Neural progenitor cell (in vitro differentiated cells): Measurements from ENCODE around the gene ERC1. TPM values are rescaled to one million over a fixed set of nuclear protein-coding genes. Genes with fewer than 3 reads are reported as not detected.
A peak's percentile ranks its signal among the peaks of the same experiment; 100 is the strongest.

Source experiments
- DNase-seq: peaks from one replicate; pipeline ENCODE4 v3.0.0-alpha.2; 2016; ENCODE audit warnings: low spot score
- H2AFZ ChIP-seq: fragments of 200-600 bp; sonication (generic); replicated peaks from 2 replicates; pipeline ENCODE4 v1.6.1; 2016; ENCODE audit warnings: antibody characterized with exemption
- H3F3A ChIP-seq: fragments of 200-600 bp; sonication (generic); 2 replicates; pipeline ENCODE4 v1.6.1; 2016; ENCODE audit warnings: antibody characterized with exemption, low read depth
- H3K27ac ChIP-seq: fragments of 200-600 bp; sonication (generic); 2 replicates; pipeline ENCODE4 v1.5.1; 2016; ENCODE audit warnings: mild to moderate bottlenecking
- H3K27me3 ChIP-seq: fragments of 200-600 bp; sonication (generic); 2 replicates; pipeline ENCODE4 v1.6.1; 2016; ENCODE audit warnings: mild to moderate bottlenecking, moderate library complexity
- H3K36me3 ChIP-seq: fragments of 200-600 bp; sonication (generic); 2 replicates; pipeline ENCODE4 v1.5.1; 2016
- H3K4me1 ChIP-seq: fragments of 200-600 bp; sonication (generic); 2 replicates; pipeline ENCODE4 v1.6.1; 2016; ENCODE audit warnings: mixed run types
- H3K4me2 ChIP-seq: fragments of 200-600 bp; sonication (generic); 2 replicates; pipeline ENCODE4 v1.6.1; 2016
- H3K4me3 ChIP-seq: fragments of 200-600 bp; sonication (generic); 2 replicates; pipeline ENCODE4 v1.5.1; 2016
- H3K79me2 ChIP-seq: fragments of 200-600 bp; sonication (generic); 2 replicates; pipeline ENCODE4 v1.6.1; 2016; ENCODE audit warnings: low read depth
- H3K9ac ChIP-seq: fragments of 200-600 bp; sonication (generic); 2 replicates; pipeline ENCODE4 v1.6.1; 2016
- H3K9me3 ChIP-seq: fragments of 200-600 bp; sonication (generic); 2 replicates; pipeline ENCODE4 v1.5.1; 2016; ENCODE audit warnings: low read depth
- H4K20me1 ChIP-seq: fragments of 200-600 bp; sonication (generic); 2 replicates; pipeline ENCODE4 v1.6.1; 2016; ENCODE audit warnings: low read depth
- H3K27ac Mint-ChIP-seq: 3 replicates; pipeline ENCODE4 v1.8.0; 2021; ENCODE audit warnings: mixed read lengths
- H3K27me3 Mint-ChIP-seq: 2 replicates; pipeline ENCODE4 v1.8.0; 2022; ENCODE audit warnings: low read depth, mild to moderate bottlenecking, inconsistent platforms, moderate library complexity, mixed read lengths; ENCODE audit not compliant: insufficient read depth
- H3K36me3 Mint-ChIP-seq: 3 replicates; pipeline ENCODE4 v1.8.0; 2021; ENCODE audit warnings: mixed read lengths
- H3K4me1 Mint-ChIP-seq: 3 replicates; pipeline ENCODE4 v1.8.0; 2021; ENCODE audit warnings: mixed read lengths
- H3K4me3 Mint-ChIP-seq: 3 replicates; pipeline ENCODE4 v1.8.0; 2021; ENCODE audit warnings: mild to moderate bottlenecking, moderate library complexity, mixed read lengths
- H3K9me3 Mint-ChIP-seq: 3 replicates; pipeline ENCODE4 v1.8.0; 2020; ENCODE audit warnings: mixed read lengths
- EZH2 ChIP-seq: fragments of 200-600 bp; sonication (generic); IDR thresholded peaks from 2 replicates; pipeline ENCODE4 v1.6.1; 2017; ENCODE audit warnings: antibody characterized with exemption, mild to moderate bottlenecking, moderate library complexity
- EZH2phosphoT487 ChIP-seq: fragments of 200-600 bp; sonication (generic); IDR thresholded peaks from 2 replicates; pipeline ENCODE4 v1.6.1; 2017; ENCODE audit warnings: antibody characterized with exemption
- total RNA-seq: library from RNA; depleted of rRNA; stranded (reverse); fragments of >200 nt; gene quantifications from 2 replicates; pipeline ENCODE4 v1.2.3, GENCODE V29; 2015; ENCODE audit warnings: low replicate concordance
- TF ChIP-seq, protein P1 (sequence below): fragments of 200-600 bp; sonication (generic); IDR thresholded peaks from 2 replicates; pipeline ENCODE4 v1.5.1; 2017; ENCODE audit warnings: antibody characterized with exemption, mild to moderate bottlenecking

The ERC1 gene
- total RNA-seq, 1 donor from 2014 or later, result 27.5 TPM

DNA sequence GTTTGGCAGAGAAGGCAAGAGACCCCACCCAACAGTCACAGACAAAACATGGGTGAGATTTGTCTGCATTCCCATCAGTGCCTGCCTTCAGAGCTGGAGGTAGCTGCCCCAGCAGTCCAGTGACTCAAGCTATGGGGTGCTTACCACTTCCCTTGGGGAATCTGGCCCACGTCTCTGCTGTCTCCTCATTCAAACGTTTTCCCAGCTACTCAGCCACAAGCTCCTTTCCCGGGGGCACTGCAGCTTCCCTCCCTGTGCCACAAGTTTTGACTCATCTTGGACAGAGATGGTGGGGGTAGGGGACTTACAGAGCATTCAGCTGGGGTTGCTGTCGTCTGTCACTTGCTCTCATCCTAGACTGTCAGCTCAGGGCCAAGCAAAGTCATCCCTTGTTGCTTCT is 536.8 kb downstream of the ERC1 start:
- Mint-ChIP-seq H3K9me3 (no peaks in the 10 kb centered on the region), H3K27me3 (peaks cover 24% of the 10 kb centered on the region), H3K4me3 (no peak overlapping the region), H3K27ac (no peak overlapping the region), H3K36me3 (peaks cover 4% of the 10 kb centered on the region), H3K4me1 (peaks cover 37% of the 10 kb centered on the region)
- H3K79me2 ChIP-seq, result peaks cover 35% of the 10 kb centered on the region
- H3K27ac ChIP-seq, result no peak overlapping the region
- H2AFZ ChIP-seq, result no peak overlapping the region
- H4K20me1 ChIP-seq, result peaks cover 18% of the 10 kb centered on the region
- TF ChIP-seq, protein P1, sequence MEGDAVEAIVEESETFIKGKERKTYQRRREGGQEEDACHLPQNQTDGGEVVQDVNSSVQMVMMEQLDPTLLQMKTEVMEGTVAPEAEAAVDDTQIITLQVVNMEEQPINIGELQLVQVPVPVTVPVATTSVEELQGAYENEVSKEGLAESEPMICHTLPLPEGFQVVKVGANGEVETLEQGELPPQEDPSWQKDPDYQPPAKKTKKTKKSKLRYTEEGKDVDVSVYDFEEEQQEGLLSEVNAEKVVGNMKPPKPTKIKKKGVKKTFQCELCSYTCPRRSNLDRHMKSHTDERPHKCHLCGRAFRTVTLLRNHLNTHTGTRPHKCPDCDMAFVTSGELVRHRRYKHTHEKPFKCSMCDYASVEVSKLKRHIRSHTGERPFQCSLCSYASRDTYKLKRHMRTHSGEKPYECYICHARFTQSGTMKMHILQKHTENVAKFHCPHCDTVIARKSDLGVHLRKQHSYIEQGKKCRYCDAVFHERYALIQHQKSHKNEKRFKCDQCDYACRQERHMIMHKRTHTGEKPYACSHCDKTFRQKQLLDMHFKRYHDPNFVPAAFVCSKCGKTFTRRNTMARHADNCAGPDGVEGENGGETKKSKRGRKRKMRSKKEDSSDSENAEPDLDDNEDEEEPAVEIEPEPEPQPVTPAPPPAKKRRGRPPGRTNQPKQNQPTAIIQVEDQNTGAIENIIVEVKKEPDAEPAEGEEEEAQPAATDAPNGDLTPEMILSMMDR, result no peak
- TF ChIP-seq EZH2phosphoT487 (no peak), EZH2 (no peak)
- H3F3A ChIP-seq, result peaks cover 29% of the 10 kb centered on the region
- peaks cover 66% of the 10 kb centered on the region for H3K27me3 ChIP-seq
- H3K4me2 ChIP-seq, result no peak overlapping the region
- DNase-seq, result no peak
- no peak overlapping the region for H3K9ac ChIP-seq
- no peaks in the 10 kb centered on the region for H3K9me3 ChIP-seq
- H3K4me1 ChIP-seq, result peaks cover 36% of the 10 kb centered on the region
- no peak overlapping the region for H3K4me3 ChIP-seq
- H3K36me3 ChIP-seq, result no peaks in the 10 kb centered on the region

DNA sequence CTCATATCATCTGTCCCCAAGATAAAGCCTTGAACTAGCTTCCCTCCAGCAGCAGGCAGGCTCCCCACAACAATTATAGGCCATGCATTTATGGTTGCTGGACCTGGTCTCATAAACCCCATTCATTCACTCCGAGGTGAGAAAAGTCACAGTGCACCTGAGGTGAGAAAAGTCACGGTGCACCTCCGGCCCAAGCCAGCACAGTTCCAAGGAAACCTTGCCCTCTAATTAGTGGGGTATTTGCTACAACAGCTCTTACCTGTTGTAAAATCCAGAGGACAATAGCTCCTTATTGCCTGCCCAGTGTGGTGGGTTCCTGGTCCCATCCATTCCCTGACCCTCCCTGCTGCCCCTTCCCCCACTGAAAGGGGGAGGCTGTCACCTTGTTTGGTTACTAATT is 537.8 kb downstream of the ERC1 start:
- H3K36me3 ChIP-seq, result no peaks in the 10 kb centered on the region
- Mint-ChIP-seq H3K4me1 (peaks cover 42% of the 10 kb centered on the region), H3K9me3 (no peaks in the 10 kb centered on the region), H3K27ac (no peak overlapping the region), H3K36me3 (peaks cover 4% of the 10 kb centered on the region), H3K4me3 (peak overlapping the region; percentile 97), H3K27me3 (peaks cover 24% of the 10 kb centered on the region)
- H3K79me2 ChIP-seq, result peaks cover 45% of the 10 kb centered on the region
- H3F3A ChIP-seq, result peaks cover 21% of the 10 kb centered on the region
- H3K4me1 ChIP-seq, result peaks cover 38% of the 10 kb centered on the region
- H3K27me3 ChIP-seq, result peaks cover 75% of the 10 kb centered on the region
- H3K9me3 ChIP-seq, result no peaks in the 10 kb centered on the region
- peak overlapping the region; percentile 67 for H3K4me3 ChIP-seq
- H4K20me1 ChIP-seq, result peaks cover 28% of the 10 kb centered on the region
- TF ChIP-seq EZH2 (no peak), EZH2phosphoT487 (no peak)
- TF ChIP-seq, protein P1, result no peak
- no peak for DNase-seq
- no peak overlapping the region for H2AFZ ChIP-seq
- H3K27ac ChIP-seq, result no peak overlapping the region
- no peak overlapping the region for H3K9ac ChIP-seq
- H3K4me2 ChIP-seq, result peak overlapping the region; percentile 83

DNA sequence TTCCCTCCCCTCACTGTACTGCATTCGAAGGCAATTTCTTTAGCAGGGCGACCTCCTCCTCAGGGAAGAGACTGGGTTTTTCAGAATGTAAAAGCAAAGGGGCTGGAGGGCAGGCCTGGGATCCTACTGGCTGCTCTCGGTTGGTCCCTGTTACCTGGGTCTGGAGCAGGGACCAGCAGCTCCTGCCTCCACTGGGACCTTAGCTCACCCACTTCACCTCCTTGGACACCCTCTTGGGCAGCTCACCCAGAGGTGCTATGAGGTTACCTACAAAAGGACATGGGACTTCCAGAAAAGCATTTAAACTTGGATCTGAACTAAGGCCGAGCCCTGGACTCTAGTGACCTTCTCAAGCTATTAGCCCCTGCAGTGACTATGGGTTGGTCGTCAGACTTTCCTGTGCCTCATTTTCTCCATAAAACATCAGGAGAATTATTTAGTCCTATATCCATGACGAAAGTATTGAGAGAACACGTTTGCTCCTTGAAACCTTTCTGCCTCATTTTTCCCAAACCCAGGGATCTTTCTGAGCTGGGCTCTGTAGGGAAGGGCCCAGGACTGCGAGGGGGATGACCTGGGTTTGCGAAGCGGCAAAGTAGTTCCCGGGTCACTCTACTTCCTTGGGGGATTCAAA is 538.3 kb downstream of the ERC1 start:
- Histone ChIP-seq H3F3A (peaks cover 15% of the 10 kb centered on the region), H3K9me3 (no peaks in the 10 kb centered on the region), H3K27me3 (peaks cover 75% of the 10 kb centered on the region), H2AFZ (peak overlapping the region; percentile 41), H3K4me1 (peaks cover 38% of the 10 kb centered on the region), H3K79me2 (peaks cover 50% of the 10 kb centered on the region), H3K9ac (peak overlapping the region; percentile 23), H3K36me3 (no peaks in the 10 kb centered on the region), H3K27ac (no peak overlapping the region), H3K4me2 (peak overlapping the region; percentile 83), H4K20me1 (peaks cover 33% of the 10 kb centered on the region), H3K4me3 (peak overlapping the region; percentile 67)
- Mint-ChIP-seq H3K27me3 (peaks cover 24% of the 10 kb centered on the region), H3K27ac (peak overlapping the region; percentile 97), H3K36me3 (peaks cover 4% of the 10 kb centered on the region), H3K9me3 (no peaks in the 10 kb centered on the region), H3K4me3 (peak overlapping the region; percentile 97), H3K4me1 (peaks cover 41% of the 10 kb centered on the region)
- no peak for DNase-seq
- TF ChIP-seq EZH2phosphoT487, result no peak
- no peak for TF ChIP-seq EZH2
- TF ChIP-seq, protein P1, result no peak
